ENCODE results near the gene SLC17A6.

Gene SLC17A6

DNA sequence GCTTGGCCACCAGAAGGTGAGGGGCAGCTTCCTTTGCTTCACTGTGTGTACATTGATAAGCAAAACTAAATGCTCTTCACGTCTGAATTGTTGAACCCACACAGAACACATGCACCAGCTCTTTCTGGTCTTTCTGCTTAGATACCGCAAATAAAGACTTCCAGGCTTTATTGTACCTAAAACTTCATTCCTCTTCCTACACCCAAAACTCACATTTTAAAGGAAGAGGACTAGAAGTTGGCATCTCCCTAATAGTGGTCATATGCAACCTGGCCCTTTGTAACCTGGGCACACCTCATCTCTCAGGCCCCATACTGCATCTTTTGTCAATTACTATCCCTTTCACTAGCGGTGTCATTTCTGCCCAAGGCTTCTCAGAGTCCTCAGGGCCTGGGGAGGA is 5.9 kb downstream of the SLC17A6 start:
- no peak for DNase-seq (ENCODE audit: insufficient read length, low spot score)
- TF ChIP-seq, protein P1, sequence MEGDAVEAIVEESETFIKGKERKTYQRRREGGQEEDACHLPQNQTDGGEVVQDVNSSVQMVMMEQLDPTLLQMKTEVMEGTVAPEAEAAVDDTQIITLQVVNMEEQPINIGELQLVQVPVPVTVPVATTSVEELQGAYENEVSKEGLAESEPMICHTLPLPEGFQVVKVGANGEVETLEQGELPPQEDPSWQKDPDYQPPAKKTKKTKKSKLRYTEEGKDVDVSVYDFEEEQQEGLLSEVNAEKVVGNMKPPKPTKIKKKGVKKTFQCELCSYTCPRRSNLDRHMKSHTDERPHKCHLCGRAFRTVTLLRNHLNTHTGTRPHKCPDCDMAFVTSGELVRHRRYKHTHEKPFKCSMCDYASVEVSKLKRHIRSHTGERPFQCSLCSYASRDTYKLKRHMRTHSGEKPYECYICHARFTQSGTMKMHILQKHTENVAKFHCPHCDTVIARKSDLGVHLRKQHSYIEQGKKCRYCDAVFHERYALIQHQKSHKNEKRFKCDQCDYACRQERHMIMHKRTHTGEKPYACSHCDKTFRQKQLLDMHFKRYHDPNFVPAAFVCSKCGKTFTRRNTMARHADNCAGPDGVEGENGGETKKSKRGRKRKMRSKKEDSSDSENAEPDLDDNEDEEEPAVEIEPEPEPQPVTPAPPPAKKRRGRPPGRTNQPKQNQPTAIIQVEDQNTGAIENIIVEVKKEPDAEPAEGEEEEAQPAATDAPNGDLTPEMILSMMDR (IDR thresholded peaks at IDR 0.05; ENCODE audit: insufficient read depth, missing control alignments), result no peak
- FAIRE-seq, result no peak

DNA sequence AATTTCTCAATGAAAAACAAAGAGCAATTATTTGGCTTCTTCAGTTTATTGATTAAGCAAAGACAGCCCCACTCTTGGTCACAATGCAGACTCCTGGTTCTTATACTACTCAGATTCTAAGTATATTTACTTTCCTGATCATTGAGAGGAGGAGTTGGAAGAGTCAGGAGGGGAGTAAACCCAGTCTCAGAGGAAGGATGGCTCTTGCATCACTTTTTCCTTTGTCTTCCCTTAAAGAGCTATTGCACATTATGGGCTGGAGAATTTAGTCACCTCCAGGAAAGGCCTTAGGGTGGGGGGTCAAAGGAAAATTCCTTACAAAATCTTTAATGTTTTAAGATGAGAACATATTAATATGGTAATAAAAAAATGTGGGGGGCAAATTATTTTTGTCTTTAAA is 8.1 kb downstream of the SLC17A6 start:
- TF ChIP-seq, protein P1 (IDR thresholded peaks at IDR 0.05; ENCODE audit: insufficient read depth, missing control alignments), result no peak
- DNase-seq (ENCODE audit: insufficient read length, low spot score) (no peak), FAIRE-seq (no peak)

DNA sequence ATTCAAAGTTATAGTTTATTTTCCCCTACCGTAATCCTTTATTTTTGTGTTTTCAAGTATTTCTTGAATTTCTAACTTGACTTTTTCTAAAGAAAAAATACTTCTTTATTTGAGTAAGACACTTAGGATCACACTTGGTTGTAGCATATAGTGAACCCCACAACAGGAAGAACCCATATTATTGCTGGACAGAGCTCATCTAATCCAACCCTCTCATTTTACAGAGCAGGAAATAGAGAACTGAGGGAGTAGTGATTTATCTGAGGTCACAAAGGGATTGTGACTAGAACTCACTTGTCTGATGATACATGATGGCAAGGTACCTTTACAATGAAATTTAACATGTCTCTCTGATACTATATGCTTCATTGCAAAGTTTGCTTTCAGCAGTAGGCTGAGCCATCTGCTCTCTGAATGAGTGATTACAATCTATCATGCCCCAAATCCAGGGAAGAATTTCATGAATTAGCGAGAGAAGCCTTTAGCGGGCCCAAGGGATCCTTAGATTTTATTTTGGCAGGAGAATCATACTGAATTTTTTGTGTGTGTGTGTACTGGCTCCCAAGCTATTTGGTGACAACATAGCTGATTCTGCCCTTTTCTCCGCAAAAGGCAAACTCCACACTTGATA is 9.8 kb downstream of the SLC17A6 start:
- TF ChIP-seq, protein P1 (IDR thresholded peaks at IDR 0.05; ENCODE audit: insufficient read depth, missing control alignments), result no peak
- FAIRE-seq (no peak), DNase-seq (ENCODE audit: insufficient read length, low spot score) (no peak)

DNA sequence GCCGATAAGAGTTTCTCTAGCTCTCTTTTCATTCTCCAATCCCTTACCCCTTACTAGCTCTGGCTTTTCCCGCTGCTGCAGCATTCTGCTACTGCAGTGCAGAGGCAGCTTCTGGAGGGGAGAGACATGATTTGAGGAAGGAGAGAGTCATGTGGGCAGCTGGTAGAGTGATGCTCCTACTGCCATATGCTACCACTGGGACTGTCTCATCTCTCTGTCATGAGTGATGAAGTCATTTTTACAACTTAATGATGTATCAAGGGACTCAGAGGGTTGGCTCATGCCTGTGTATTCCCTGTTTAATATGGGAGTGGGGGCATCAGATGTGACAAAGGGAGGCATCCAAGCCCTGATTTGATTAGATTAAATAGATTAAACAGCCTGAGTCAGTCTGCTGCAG is 11.3 kb downstream of the SLC17A6 start:
- FAIRE-seq (no peak), DNase-seq (ENCODE audit: insufficient read length, low spot score) (no peak)
- TF ChIP-seq, protein P1 (IDR thresholded peaks at IDR 0.05; ENCODE audit: insufficient read depth, missing control alignments), result no peak

DNA sequence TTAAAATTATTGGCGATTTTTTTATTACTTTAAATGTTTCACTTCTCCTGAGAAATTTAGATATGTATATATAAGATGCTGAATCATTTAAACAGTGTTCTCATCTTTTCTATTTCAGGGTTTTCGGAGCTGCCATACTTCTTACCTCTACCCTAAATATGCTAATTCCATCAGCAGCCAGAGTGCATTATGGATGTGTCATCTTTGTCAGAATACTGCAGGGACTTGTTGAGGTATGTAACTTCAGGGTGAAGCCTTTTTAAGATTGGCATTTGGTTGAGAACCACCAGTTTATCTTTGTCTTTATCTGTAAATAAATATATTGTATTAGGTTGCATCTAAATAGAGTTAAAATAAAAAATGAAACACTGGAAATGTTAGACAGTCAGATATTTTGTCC is 21.1 kb downstream of the SLC17A6 start:
- no peak for DNase-seq (ENCODE audit: insufficient read length, low spot score)
- TF ChIP-seq, protein P1 (IDR thresholded peaks at IDR 0.05; ENCODE audit: insufficient read depth, missing control alignments), result no peak
- no peak for FAIRE-seq

DNA sequence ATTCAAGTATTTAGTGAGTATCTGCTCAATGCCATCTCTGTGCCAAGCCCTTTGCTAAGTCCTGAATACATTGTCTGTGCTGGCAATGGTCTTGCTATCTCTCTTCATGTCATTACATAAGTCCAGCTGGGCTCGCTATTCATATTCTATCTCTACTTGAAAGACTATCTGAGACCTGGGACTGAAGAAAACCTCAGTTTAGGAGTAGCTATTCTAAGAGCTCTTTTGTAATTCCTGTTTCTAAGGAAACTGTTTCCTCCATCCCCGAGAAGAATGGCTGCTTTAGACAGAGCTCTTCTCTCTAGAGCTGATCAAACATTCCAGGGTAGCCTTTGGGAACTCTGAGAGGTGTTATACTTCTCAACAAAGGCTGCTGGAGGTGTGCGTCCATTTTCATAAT is 33.0 kb downstream of the SLC17A6 start:
- DNase-seq (ENCODE audit: insufficient read length, low spot score) (no peak), FAIRE-seq (no peak)
- TF ChIP-seq, protein P1 (IDR thresholded peaks at IDR 0.05; ENCODE audit: insufficient read depth, missing control alignments), result no peak

GRCh38 chr11:22387126-22387525 is 48.9 kb downstream of the SLC17A6 start:
- TF ChIP-seq, protein P1 (IDR thresholded peaks at IDR 0.05; ENCODE audit: insufficient read depth, missing control alignments), result no peak
- FAIRE-seq (no peak), DNase-seq (ENCODE audit: insufficient read length, low spot score) (no peak)
